Renal cortical epithelial cell (primary cell): ENCODE results near the gene ZMYM2. TPM values are rescaled to one million over a fixed set of nuclear protein-coding genes. Genes with fewer than 3 reads are reported as not detected.

Source experiments
- DNase-seq: peaks from one replicate; pipeline ENCODE4 v3.0.0-alpha.2; 2011; ENCODE audit warnings: low read depth
- total RNA-seq: library from RNA; depleted of rRNA; stranded (reverse); fragments of >200 nt; gene quantifications from 2 replicates; pipeline ENCODE4 v1.2.3, GENCODE V29; 2014

The ZMYM2 gene
- total RNA-seq, 1 donor from 2014 or later: 105 TPM

- DNase-seq: peak; percentile 60
These were observed 87.5 kb downstream of the ZMYM2 start for GRCh38 chr13:20045950-20046548.

- peak; percentile 61 for DNase-seq
These were observed 91.3 kb downstream of the ZMYM2 start for GRCh38 chr13:20049558-20050473.

GRCh38 chr13:20051366-20051765, 92.8 kb downstream of the ZMYM2 start:
- no peak for DNase-seq

- DNase-seq: no peak
These were observed 94.5 kb downstream of the ZMYM2 start for GRCh38 chr13:20053016-20053415.

- no peak for DNase-seq
These were observed 95.4 kb downstream of the ZMYM2 start for GRCh38 chr13:20053891-20054290.

GRCh38 chr13:20054586-20054985, 96.1 kb downstream of the ZMYM2 start:
- no peak for DNase-seq

- no peak for DNase-seq
These were observed 98.7 kb downstream of the ZMYM2 start for GRCh38 chr13:20057214-20057613.

- no peak for DNase-seq
These were observed 99.4 kb downstream of the ZMYM2 start for GRCh38 chr13:20057963-20058362.

GRCh38 chr13:20058476-20058875, 99.9 kb downstream of the ZMYM2 start:
- DNase-seq: no peak

GRCh38 chr13:20064128-20064527, 105.6 kb downstream of the ZMYM2 start:
- DNase-seq: peak; percentile 24

- DNase-seq: no peak
These were observed 107.0 kb downstream of the ZMYM2 start for GRCh38 chr13:20065516-20065915.

- DNase-seq: no peak
These were observed 111.4 kb downstream of the ZMYM2 start for GRCh38 chr13:20069956-20070355.

GRCh38 chr13:20073775-20074174, 115.2 kb downstream of the ZMYM2 start:
- DNase-seq: no peak

- no peak for DNase-seq
These were observed 116.4 kb downstream of the ZMYM2 start for GRCh38 chr13:20074966-20075365.

- DNase-seq: no peak
These were observed 118.6 kb downstream of the ZMYM2 start for GRCh38 chr13:20077086-20077485.

- DNase-seq: no peak
These were observed 122.0 kb downstream of the ZMYM2 start for GRCh38 chr13:20080377-20081164.

GRCh38 chr13:20090349-20090748, 131.8 kb downstream of the ZMYM2 start:
- no peak for DNase-seq

GRCh38 chr13:20093951-20094350, 135.4 kb downstream of the ZMYM2 start:
- no peak for DNase-seq

- DNase-seq: no peak
These were observed 140.8 kb downstream of the ZMYM2 start for GRCh38 chr13:20099319-20099718.

- DNase-seq: no peak
These were observed 143.2 kb downstream of the ZMYM2 start for GRCh38 chr13:20101467-20102316.

GRCh38 chr13:20102525-20103180, 144.1 kb downstream of the ZMYM2 start:
- no peak for DNase-seq
